AG04449 (cell line): Measurements from ENCODE around the gene PRKCI.
"Not testable (repeated sequence)": the region's sequence is repeated elsewhere in the genome, so short reads cannot be mapped to it uniquely, and the experiment has no call there.

ENCODE experiments used
- CTCF ChIA-PET: fragments of 350-600 bp; formaldehyde crosslinking; extraction: SDS; loops from one replicate; lab custom pipeline; 2021; ENCODE audit warnings: antibody characterized with exemption; lab: Yijun Ruan, JAX
- POLR2A ChIA-PET: fragments of 400-600, 350-600 bp; formaldehyde crosslinking; extraction: SDS; loops from one replicate; lab custom pipeline; 2020; ENCODE audit warnings: antibody characterized with exemption, inconsistent platforms; lab: Yijun Ruan, JAX
- DNase-seq: peaks from one replicate; pipeline ENCODE4 v3.0.0-alpha.2; 2010; ENCODE audit warnings: low read depth, low spot score
- H3K4me3 ChIP-seq: 2 replicates; pipeline ENCODE4 v1.5.1; 2011; ENCODE audit warnings: low read depth, mild to moderate bottlenecking, control low read depth, low read length
- TF ChIP-seq, protein P1 (sequence below): IDR thresholded peaks from one replicate; pipeline ENCODE4 v1.5.1; 2011; ENCODE audit warnings: mild to moderate bottlenecking, moderate library complexity, low read length, control low read depth, inconsistent platforms; ENCODE audit not compliant: insufficient read depth; ENCODE audit errors: missing control alignments

Gene PRKCI

GRCh38 chr3:170189398-170190256, 32.6 kb upstream of the PRKCI start:
- POLR2A ChIA-PET: no interaction called here
- TF ChIP-seq, protein P1, sequence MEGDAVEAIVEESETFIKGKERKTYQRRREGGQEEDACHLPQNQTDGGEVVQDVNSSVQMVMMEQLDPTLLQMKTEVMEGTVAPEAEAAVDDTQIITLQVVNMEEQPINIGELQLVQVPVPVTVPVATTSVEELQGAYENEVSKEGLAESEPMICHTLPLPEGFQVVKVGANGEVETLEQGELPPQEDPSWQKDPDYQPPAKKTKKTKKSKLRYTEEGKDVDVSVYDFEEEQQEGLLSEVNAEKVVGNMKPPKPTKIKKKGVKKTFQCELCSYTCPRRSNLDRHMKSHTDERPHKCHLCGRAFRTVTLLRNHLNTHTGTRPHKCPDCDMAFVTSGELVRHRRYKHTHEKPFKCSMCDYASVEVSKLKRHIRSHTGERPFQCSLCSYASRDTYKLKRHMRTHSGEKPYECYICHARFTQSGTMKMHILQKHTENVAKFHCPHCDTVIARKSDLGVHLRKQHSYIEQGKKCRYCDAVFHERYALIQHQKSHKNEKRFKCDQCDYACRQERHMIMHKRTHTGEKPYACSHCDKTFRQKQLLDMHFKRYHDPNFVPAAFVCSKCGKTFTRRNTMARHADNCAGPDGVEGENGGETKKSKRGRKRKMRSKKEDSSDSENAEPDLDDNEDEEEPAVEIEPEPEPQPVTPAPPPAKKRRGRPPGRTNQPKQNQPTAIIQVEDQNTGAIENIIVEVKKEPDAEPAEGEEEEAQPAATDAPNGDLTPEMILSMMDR: no peak
- DNase-seq: no peak
- CTCF ChIA-PET: interaction anchor here (0.7 to 3.7 kb wide), 18 partner anchors 8 to 659 kb away, joined by 3 to 18 read pairs (median 4); partner anchors contain the start of genes PHC3 and PRKCI
- H3K4me3 ChIP-seq: no peak overlapping the region

GRCh38 chr3:170195759-170196158, 26.5 kb upstream of the PRKCI start:
- H3K4me3 ChIP-seq, DNase-seq, CTCF ChIA-PET, POLR2A ChIA-PET: not testable (repeated sequence)

- TF ChIP-seq, protein P1: no peak
- CTCF ChIA-PET: no interaction called here
- POLR2A ChIA-PET: no interaction called here
Measured at GRCh38 chr3:170196833-170197232, 25.4 kb upstream of the PRKCI start.

DNA sequence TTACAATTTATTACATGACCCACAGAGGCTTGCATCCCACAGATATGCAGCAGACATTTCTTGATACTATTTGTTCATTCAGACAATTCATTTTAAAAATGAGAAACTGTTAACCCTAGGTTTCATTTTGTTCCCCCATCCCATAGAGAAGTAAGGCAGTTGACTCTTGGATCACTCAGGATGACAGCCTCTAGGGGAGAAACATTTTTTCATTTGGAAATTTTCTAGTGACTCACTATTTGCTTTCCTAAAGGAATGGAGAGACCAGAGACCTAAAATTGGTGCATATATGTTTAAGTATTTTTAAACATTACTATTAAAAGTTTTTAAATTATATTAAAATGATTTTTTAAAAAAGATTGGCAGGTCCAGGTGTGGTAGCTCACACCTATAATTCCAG, 21.2 kb upstream of the PRKCI start:
- no peak overlapping the region for H3K4me3 ChIP-seq
- POLR2A ChIA-PET: no interaction called here
- CTCF ChIA-PET: interaction anchor here (0.7 to 1.0 kb wide), 2 partner anchors 12 to 647 kb away, joined by 3 to 4 read pairs; no protein-coding TSS in a partner anchor
- TF ChIP-seq, protein P1: no peak
- no peak for DNase-seq

More at GRCh38 chr3:170196833-170197232, 25.4 kb upstream of the PRKCI start:
- no peak for DNase-seq
- H3K4me3 ChIP-seq: no peak overlapping the region

GRCh38 chr3:170201527-170201926, 20.7 kb upstream of the PRKCI start:
- CTCF ChIA-PET: interaction anchor here (0.7 kb wide), 1 partner anchor 13 kb away, joined by 4 read pairs; no protein-coding TSS in a partner anchor
- POLR2A ChIA-PET: no interaction called here
- TF ChIP-seq, protein P1: no peak

DNA sequence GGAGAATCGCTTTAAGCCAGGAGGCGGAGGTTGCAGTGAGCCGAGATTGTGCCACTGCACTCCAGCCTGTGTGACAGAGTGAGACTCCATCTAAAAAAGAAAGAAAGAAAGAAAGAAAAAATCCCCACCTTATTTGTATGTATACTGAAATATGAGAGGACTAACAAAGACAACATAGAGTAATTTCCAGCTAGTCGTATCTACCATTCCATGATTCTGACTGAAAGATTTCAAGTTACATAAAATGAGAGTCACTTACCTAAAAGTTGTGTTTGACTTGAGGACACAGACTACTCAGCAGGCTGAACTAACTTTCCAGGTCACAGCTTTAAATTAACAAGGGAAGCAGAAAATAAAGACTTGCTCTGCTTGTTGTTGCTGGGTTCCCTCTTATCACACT, 18.8 kb upstream of the PRKCI start:
- ChIA-PET POLR2A (no interaction called here), CTCF (interaction anchor here (0.8 to 4.0 kb wide), 2 partner anchors 11 to 15 kb away, joined by 4 to 18 read pairs; no protein-coding TSS in a partner anchor)
- H3K4me3 ChIP-seq: no peak overlapping the region
- DNase-seq: no peak
- TF ChIP-seq, protein P1: no peak

More at GRCh38 chr3:170201527-170201926, 20.7 kb upstream of the PRKCI start:
- DNase-seq: no peak
- H3K4me3 ChIP-seq: no peak overlapping the region
